GM12872 (cell line): Measurements from ENCODE around the gene TRPM7.

ENCODE experiments used
- CTCF ChIP-seq: IDR thresholded peaks from 3 replicates; pipeline ENCODE4 v1.5.1; 2011; ENCODE audit warnings: low read depth, mild to moderate bottlenecking, low read length, moderate library complexity; ENCODE audit not compliant: insufficient read depth

The TRPM7 gene

GRCh38 chr15:50676799-50677483 lies 9.7 kb downstream of the TRPM7 start:
- no peak for TF ChIP-seq CTCF

GRCh38 chr15:50675535-50676144 lies 11.0 kb downstream of the TRPM7 start:
- peak; percentile 53 for TF ChIP-seq CTCF

- no peak for TF ChIP-seq CTCF
Observed at GRCh38 chr15:50670115-50670514, 16.5 kb downstream of the TRPM7 start.

- TF ChIP-seq CTCF = no peak
Observed at GRCh38 chr15:50669611-50670010, 17.0 kb downstream of the TRPM7 start.

- TF ChIP-seq CTCF = no peak
Observed at GRCh38 chr15:50665938-50666337, 20.7 kb downstream of the TRPM7 start.

GRCh38 chr15:50655555-50655954 lies 31.0 kb downstream of the TRPM7 start:
- no peak for TF ChIP-seq CTCF

- TF ChIP-seq CTCF = no peak
Observed at GRCh38 chr15:50653156-50653743, 33.3 kb downstream of the TRPM7 start.
